NCI-H2196 (cell line): ENCODE data around the gene RCAN1.
A peak's percentile ranks its signal among the peaks of the same experiment; 100 is the strongest.
"Not testable (repeated sequence)": the region's sequence is repeated elsewhere in the genome, so short reads cannot be mapped to it uniquely, and the experiment has no call there.

Experiments
- DNase-seq: peaks from one replicate; lab custom pipeline; 2025; ENCODE audit not compliant: unreplicated experiment; lab: John Stamatoyannopoulos, UW

The RCAN1 gene

GRCh38 chr21:34519016-34519415 lies 95.9 kb downstream of the RCAN1 start:
- DNase-seq = no peak

GRCh38 chr21:34518301-34518700 lies 96.6 kb downstream of the RCAN1 start:
- DNase-seq = no peak

- no peak for DNase-seq
Observed at GRCh38 chr21:34517491-34518245, 97.2 kb downstream of the RCAN1 start.

GRCh38 chr21:34517039-34517438 lies 97.9 kb downstream of the RCAN1 start:
- DNase-seq = no peak

GRCh38 chr21:34514576-34515115 lies 100.3 kb downstream of the RCAN1 start:
- no peak for DNase-seq

- no peak for DNase-seq
Observed at GRCh38 chr21:34513129-34513675, 101.7 kb downstream of the RCAN1 start.

- DNase-seq = no peak
Observed at GRCh38 chr21:34511787-34512455, 103.0 kb downstream of the RCAN1 start, which contains the start of gene KCNE1. Gene KCNE1, minus strand, starts transcription at chr21:34512210. Its CDS starts 62,576 bp downstream, at chr21:34449634.

- peak; percentile 25 for DNase-seq
Observed at GRCh38 chr21:34511181-34511580, 103.7 kb downstream of the RCAN1 start.

GRCh38 chr21:34510148-34511142 lies 104.5 kb downstream of the RCAN1 start:
- peak; percentile 56 for DNase-seq

- DNase-seq = no peak
Observed at GRCh38 chr21:34509151-34509550, 105.8 kb downstream of the RCAN1 start.

- no peak for DNase-seq
Observed at GRCh38 chr21:34504595-34504994, 110.3 kb downstream of the RCAN1 start.

GRCh38 chr21:34502480-34503106 lies 112.3 kb downstream of the RCAN1 start:
- no peak for DNase-seq

GRCh38 chr21:34501716-34502115 lies 113.2 kb downstream of the RCAN1 start:
- DNase-seq = no peak

GRCh38 chr21:34500191-34500590 lies 114.7 kb downstream of the RCAN1 start:
- DNase-seq = no peak

- DNase-seq = no peak
Observed at GRCh38 chr21:34499116-34499515, 115.8 kb downstream of the RCAN1 start.

- peak; percentile 31 for DNase-seq
Observed at GRCh38 chr21:34498623-34499022, 116.3 kb downstream of the RCAN1 start.

- not testable (repeated sequence) for DNase-seq
Observed at GRCh38 chr21:34483854-34484253, 131.1 kb downstream of the RCAN1 start.

- not testable (repeated sequence) for DNase-seq
Observed at GRCh38 chr21:34483435-34483834, 131.5 kb downstream of the RCAN1 start.

- DNase-seq = not testable (repeated sequence)
Observed at GRCh38 chr21:34467333-34467732, 147.6 kb downstream of the RCAN1 start.
